Cardiac muscle cell (in vitro differentiated cells and primary cell): Measurements from ENCODE around the gene ZNRD2. TPM values are rescaled to one million over a fixed set of nuclear protein-coding genes. Genes with fewer than 3 reads are reported as not detected.
"Not testable (repeated sequence)": the region's sequence is repeated elsewhere in the genome, so short reads cannot be mapped to it uniquely, and the experiment has no call there.

Experiments
- DNase-seq, 2 donors: peaks; one replicate each; pipeline versions ENCODE4 v3.0.0 to v3.0.0-alpha.2; 2010 to 2017; ENCODE audit warnings: low read depth in 1 of 2, low spot score in 1 of 2
- H3K27ac ChIP-seq: fragments of 200-600 bp; sonication (generic); 2 replicates; pipeline ENCODE4 v1.5.1; 2016
- H3K27me3 ChIP-seq: fragments of 200-600 bp; sonication (generic); 2 replicates; pipeline ENCODE4 v1.6.0; 2016; ENCODE audit warnings: control low read depth
- H3K36me3 ChIP-seq: fragments of 200-600 bp; sonication (generic); 2 replicates; pipeline ENCODE4 v1.5.1; 2016; ENCODE audit warnings: control low read depth
- H3K4me1 ChIP-seq: fragments of 200-600 bp; sonication (generic); 2 replicates; pipeline ENCODE4 v1.8.1; 2017; ENCODE audit warnings: low read depth, mild to moderate bottlenecking, mixed run types
- H3K4me3 ChIP-seq: fragments of 200-600 bp; sonication (generic); 2 replicates; pipeline ENCODE4 v1.5.1; 2016; ENCODE audit warnings: mild to moderate bottlenecking
- H3K9me3 ChIP-seq: fragments of 200-600 bp; sonication (generic); 2 replicates; pipeline ENCODE4 v1.5.1; 2017; ENCODE audit warnings: low read depth, mild to moderate bottlenecking, control low read depth
- CTCF ChIP-seq: IDR thresholded peaks from 2 replicates; pipeline ENCODE4 v1.5.1; 2012; ENCODE audit warnings: low read depth, mild to moderate bottlenecking, low read length
- polyA plus RNA-seq: library from polyadenylated mRNA; unstranded; fragments of >200 nt; fragmentation: Nextera tagmentation; extraction: Ambion mirVana; gene quantifications from 2 replicates; pipeline ENCODE4 v1.2.1, GENCODE V29; 2016
- total RNA-seq: library from RNA; depleted of rRNA; stranded (reverse); fragments of >200 nt; gene quantifications from 2 replicates; pipeline ENCODE4 v1.2.3, GENCODE V29; 2016

The ZNRD2 gene
- total and polyA plus RNA-seq, 2 experiments from 2014 or later = 55.7 to 56.6 TPM

- peak; percentile 57 to 69 for DNase-seq
- no peaks in the 10 kb centered on the region for H3K27me3 ChIP-seq
- no peaks in the 10 kb centered on the region for H3K36me3 ChIP-seq
- TF ChIP-seq CTCF = no peak
- H3K27ac ChIP-seq = no peak overlapping the region
- peaks cover 31% of the 10 kb centered on the region for H3K4me1 ChIP-seq
- H3K4me3 ChIP-seq = no peak overlapping the region
- no peaks in the 10 kb centered on the region for H3K9me3 ChIP-seq
Measured at GRCh38 chr11:65560555-65561418, 9.5 kb upstream of the ZNRD2 start.

- Histone ChIP-seq H3K4me3 (no peak overlapping the region), H3K27ac (no peak overlapping the region), H3K9me3 (no peaks in the 10 kb centered on the region), H3K36me3 (no peaks in the 10 kb centered on the region), H3K27me3 (no peaks in the 10 kb centered on the region), H3K4me1 (peaks cover 30% of the 10 kb centered on the region)
- no peak for TF ChIP-seq CTCF
- DNase-seq = no peak
Measured at GRCh38 chr11:65562020-65562419, 8.3 kb upstream of the ZNRD2 start.

- no peak for TF ChIP-seq CTCF
- no peak overlapping the region for H3K27ac ChIP-seq
Measured at GRCh38 chr11:65562788-65563187, 7.5 kb upstream of the ZNRD2 start.

GRCh38 chr11:65563601-65564000 lies 6.7 kb upstream of the ZNRD2 start:
- H3K36me3 ChIP-seq = no peaks in the 10 kb centered on the region
- DNase-seq = no peak
- H3K27ac ChIP-seq = no peak overlapping the region
- H3K27me3 ChIP-seq = no peaks in the 10 kb centered on the region
- H3K4me3 ChIP-seq = no peak overlapping the region
- no peaks in the 10 kb centered on the region for H3K9me3 ChIP-seq
- TF ChIP-seq CTCF = no peak
- H3K4me1 ChIP-seq = peaks cover 24% of the 10 kb centered on the region

More at GRCh38 chr11:65562788-65563187, 7.5 kb upstream of the ZNRD2 start:
- no peaks in the 10 kb centered on the region for H3K27me3 ChIP-seq
- H3K4me1 ChIP-seq = peaks cover 24% of the 10 kb centered on the region
- no peak overlapping the region for H3K4me3 ChIP-seq
- H3K9me3 ChIP-seq = no peaks in the 10 kb centered on the region
- DNase-seq = no peak
- H3K36me3 ChIP-seq = no peaks in the 10 kb centered on the region

- H3K4me3 ChIP-seq, H3K9me3 ChIP-seq, DNase-seq, H3K36me3 ChIP-seq, H3K27me3 ChIP-seq, H3K27ac ChIP-seq: not testable (repeated sequence)
- H3K4me1 ChIP-seq = peaks cover 18% of the 10 kb centered on the region
Measured at GRCh38 chr11:65564879-65565559, 5.3 kb upstream of the ZNRD2 start.
